WTC11 (cell line): ENCODE data around the gene PHC2. TPM values are rescaled to one million over a fixed set of nuclear protein-coding genes. Genes with fewer than 3 reads are reported as not detected.
A peak's percentile ranks its signal among the peaks of the same experiment; 100 is the strongest.

Source experiments
- ATAC-seq: fragments of 200-7000 bp; cut with Tn5 transposase; 2 replicates; pipeline ENCODE4 v1.10.0; 2021; ENCODE audit warnings: mild to moderate bottlenecking, moderate library complexity
- CTCF ChIA-PET: fragments of 300-600 bp; sonication (Branson Sonifier 250); formaldehyde crosslinking; loops from one replicate; lab custom pipeline; 2021; ENCODE audit warnings: antibody characterized with exemption; lab: Charles Lee
- POLR2A ChIA-PET: fragments of 350-600 bp; sonication (Branson Sonifier 250); formaldehyde crosslinking; loops from one replicate; lab custom pipeline; 2021; ENCODE audit warnings: antibody characterized with exemption; lab: Charles Lee
- DNase-seq: peaks from one replicate; pipeline ENCODE4 v3.0.0; 2021; ENCODE audit warnings: low spot score
- H3K27ac Mint-ChIP-seq: 2 replicates; pipeline ENCODE4 v1.8.0; 2021; ENCODE audit warnings: mixed read lengths
- H3K27me3 Mint-ChIP-seq: 2 replicates; pipeline ENCODE4 v1.8.0; 2021; ENCODE audit warnings: low read depth, mild to moderate bottlenecking, moderate library complexity, mixed read lengths
- H3K36me3 Mint-ChIP-seq: 2 replicates; pipeline ENCODE4 v1.8.0; 2021; ENCODE audit warnings: mixed read lengths
- H3K4me1 Mint-ChIP-seq: 2 replicates; pipeline ENCODE4 v1.8.0; 2022; ENCODE audit warnings: mixed read lengths
- H3K4me3 Mint-ChIP-seq: 2 replicates; pipeline ENCODE4 v1.8.0; 2021; ENCODE audit warnings: mild to moderate bottlenecking, moderate library complexity, mixed read lengths
- H3K9me3 Mint-ChIP-seq: 2 replicates; pipeline ENCODE4 v1.8.0; 2021; ENCODE audit warnings: mixed read lengths
- JUN ChIP-seq: sonication (generic); formaldehyde crosslinking; IDR thresholded peaks from 2 replicates; pipeline ENCODE4 v1.8.0; 2023; ENCODE audit warnings: mild to moderate bottlenecking, missing genetic modification reagents
- SOX15 ChIP-seq: fragments of 250-450 bp; sonication (Bioruptor Pico); IDR thresholded peaks from 2 replicates; pipeline ENCODE4 v1.9.0; 2021; ENCODE audit warnings: mild to moderate bottlenecking
- ZNF121 ChIP-seq: sonication (generic); formaldehyde crosslinking; IDR thresholded peaks from 2 replicates; pipeline ENCODE4 v1.8.0; 2023; ENCODE audit warnings: missing genetic modification reagents
- ZNF219 ChIP-seq: sonication (generic); formaldehyde crosslinking; IDR thresholded peaks from 2 replicates; pipeline ENCODE4 v1.8.0; 2023; ENCODE audit warnings: missing genetic modification reagents, mild to moderate bottlenecking, borderline replicate concordance
- ZNF671 ChIP-seq: fragments of 250-450 bp; sonication (Bioruptor Pico); IDR thresholded peaks from 2 replicates; pipeline ENCODE4 v1.8.0; 2021; ENCODE audit warnings: mild to moderate bottlenecking
- total RNA-seq: library from RNA; stranded (reverse); gene quantifications from 3 replicates; pipeline ENCODE4 v1.2.3, GENCODE V29; 2021
- TF ChIP-seq, protein P1 (sequence below): sonication (generic); formaldehyde crosslinking; IDR thresholded peaks from 2 replicates; pipeline ENCODE4 v1.8.1; 2023; ENCODE audit warnings: mild to moderate bottlenecking, missing genetic modification reagents, borderline replicate concordance
- TF ChIP-seq, protein P2 (sequence below): sonication (generic); formaldehyde crosslinking; IDR thresholded peaks from 2 replicates; pipeline ENCODE4 v1.8.0; 2023; ENCODE audit warnings: missing genetic modification reagents
- TF ChIP-seq, protein P3 (sequence below): sonication (generic); formaldehyde crosslinking; IDR thresholded peaks from 2 replicates; pipeline ENCODE4 v1.8.0; 2023; ENCODE audit warnings: mild to moderate bottlenecking, missing genetic modification reagents

PHC2 gene
- total RNA-seq, 1 experiment from 2014 or later: 7.0 TPM

DNA sequence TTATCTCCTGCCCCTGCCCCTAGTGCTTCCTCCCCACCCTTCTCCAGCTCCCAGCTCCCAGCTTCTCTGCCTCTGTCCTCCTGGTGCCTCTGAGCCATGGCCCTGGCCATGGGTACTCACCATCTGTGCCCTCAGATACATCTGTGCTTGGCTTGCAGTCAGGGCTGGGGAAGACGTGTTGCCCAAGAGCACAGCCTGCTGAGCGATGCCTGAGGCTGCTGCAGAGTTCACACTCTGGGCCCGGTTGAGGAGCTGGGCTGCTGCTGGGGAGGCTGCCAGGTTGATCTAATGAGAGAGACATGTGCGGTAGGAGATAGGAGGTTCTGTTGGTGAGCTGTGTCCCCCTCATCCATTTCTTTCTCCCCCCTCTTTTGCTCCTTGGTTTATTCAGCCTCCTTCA, 60.6 kb downstream of the PHC2 start (continued):
- TF ChIP-seq, protein P1, sequence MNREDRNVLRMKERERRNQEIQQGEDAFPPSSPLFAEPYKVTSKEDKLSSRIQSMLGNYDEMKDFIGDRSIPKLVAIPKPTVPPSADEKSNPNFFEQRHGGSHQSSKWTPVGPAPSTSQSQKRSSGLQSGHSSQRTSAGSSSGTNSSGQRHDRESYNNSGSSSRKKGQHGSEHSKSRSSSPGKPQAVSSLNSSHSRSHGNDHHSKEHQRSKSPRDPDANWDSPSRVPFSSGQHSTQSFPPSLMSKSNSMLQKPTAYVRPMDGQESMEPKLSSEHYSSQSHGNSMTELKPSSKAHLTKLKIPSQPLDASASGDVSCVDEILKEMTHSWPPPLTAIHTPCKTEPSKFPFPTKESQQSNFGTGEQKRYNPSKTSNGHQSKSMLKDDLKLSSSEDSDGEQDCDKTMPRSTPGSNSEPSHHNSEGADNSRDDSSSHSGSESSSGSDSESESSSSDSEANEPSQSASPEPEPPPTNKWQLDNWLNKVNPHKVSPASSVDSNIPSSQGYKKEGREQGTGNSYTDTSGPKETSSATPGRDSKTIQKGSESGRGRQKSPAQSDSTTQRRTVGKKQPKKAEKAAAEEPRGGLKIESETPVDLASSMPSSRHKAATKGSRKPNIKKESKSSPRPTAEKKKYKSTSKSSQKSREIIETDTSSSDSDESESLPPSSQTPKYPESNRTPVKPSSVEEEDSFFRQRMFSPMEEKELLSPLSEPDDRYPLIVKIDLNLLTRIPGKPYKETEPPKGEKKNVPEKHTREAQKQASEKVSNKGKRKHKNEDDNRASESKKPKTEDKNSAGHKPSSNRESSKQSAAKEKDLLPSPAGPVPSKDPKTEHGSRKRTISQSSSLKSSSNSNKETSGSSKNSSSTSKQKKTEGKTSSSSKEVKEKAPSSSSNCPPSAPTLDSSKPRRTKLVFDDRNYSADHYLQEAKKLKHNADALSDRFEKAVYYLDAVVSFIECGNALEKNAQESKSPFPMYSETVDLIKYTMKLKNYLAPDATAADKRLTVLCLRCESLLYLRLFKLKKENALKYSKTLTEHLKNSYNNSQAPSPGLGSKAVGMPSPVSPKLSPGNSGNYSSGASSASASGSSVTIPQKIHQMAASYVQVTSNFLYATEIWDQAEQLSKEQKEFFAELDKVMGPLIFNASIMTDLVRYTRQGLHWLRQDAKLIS (CRISPR knock-in tag): no peak
- no peak for TF ChIP-seq ZNF121 (CRISPR knock-in tag)

DNA sequence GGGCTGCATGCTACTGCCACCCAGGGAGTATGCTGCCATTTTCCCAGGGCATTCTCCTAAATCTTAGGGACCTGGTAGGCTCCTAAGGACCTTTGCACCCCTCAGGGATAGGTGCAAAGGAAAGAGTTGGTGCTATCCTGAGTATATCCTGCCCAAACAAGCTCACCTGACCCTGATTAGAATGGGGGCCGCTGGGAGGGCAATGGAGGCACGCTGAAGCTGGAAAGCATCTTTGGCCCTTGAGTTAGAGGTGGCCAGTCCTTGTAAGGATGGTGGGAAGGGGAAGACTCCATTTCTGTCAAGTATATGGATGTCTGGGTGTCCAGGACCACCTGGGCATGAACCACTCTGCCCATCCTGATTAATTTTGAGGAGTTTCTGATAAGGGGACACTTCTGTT, 61.1 kb downstream of the PHC2 start:
- H3K9me3 Mint-ChIP-seq: no peaks in the 10 kb centered on the region
- no peaks in the 10 kb centered on the region for H3K36me3 Mint-ChIP-seq
- H3K27ac Mint-ChIP-seq: no peak overlapping the region
- peaks cover 19% of the 10 kb centered on the region for H3K4me1 Mint-ChIP-seq
- ATAC-seq (no peak), DNase-seq (no peak)
- H3K27me3 Mint-ChIP-seq: peaks cover 20% of the 10 kb centered on the region
- ChIA-PET CTCF (interaction anchor here (1.0 to 10.3 kb wide), 3 partner anchors 71 to 102 kb away, joined by 3 to 161 read pairs (median 15); no protein-coding TSS in a partner anchor), POLR2A (interaction anchor here (0.7 kb wide), 1 partner anchor 1490 kb away, joined by 3 read pairs; the partner anchor contains the start of gene SMIM12)
- H3K4me3 Mint-ChIP-seq: no peak overlapping the region
- TF ChIP-seq JUN: no peak

DNA sequence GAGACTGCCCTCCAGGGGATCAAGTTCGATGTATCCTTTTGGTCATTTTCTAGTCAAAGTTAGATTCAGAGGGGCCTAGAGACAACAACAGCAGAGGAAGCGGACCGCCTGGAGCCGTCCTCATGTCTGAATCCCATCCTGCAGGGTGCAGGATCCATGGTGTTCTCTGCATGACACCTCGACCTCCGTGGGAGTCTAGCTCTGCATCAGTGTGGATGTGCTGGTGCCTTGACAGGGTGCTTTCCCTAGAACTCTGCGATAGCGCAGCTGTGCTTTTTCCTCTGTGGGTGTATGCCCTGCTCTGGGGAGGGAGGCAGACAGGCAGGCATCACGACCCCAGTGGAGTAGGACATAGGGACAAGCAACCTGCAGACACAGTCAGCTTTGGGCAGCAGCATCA, 61.8 kb downstream of the PHC2 start:
- TF ChIP-seq SOX15 (CRISPR knock-in tag) (no peak), ZNF671 (no peak)
- TF ChIP-seq, protein P2, sequence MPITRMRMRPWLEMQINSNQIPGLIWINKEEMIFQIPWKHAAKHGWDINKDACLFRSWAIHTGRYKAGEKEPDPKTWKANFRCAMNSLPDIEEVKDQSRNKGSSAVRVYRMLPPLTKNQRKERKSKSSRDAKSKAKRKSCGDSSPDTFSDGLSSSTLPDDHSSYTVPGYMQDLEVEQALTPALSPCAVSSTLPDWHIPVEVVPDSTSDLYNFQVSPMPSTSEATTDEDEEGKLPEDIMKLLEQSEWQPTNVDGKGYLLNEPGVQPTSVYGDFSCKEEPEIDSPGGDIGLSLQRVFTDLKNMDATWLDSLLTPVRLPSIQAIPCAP (CRISPR knock-in tag): no peak
- TF ChIP-seq, protein P3, sequence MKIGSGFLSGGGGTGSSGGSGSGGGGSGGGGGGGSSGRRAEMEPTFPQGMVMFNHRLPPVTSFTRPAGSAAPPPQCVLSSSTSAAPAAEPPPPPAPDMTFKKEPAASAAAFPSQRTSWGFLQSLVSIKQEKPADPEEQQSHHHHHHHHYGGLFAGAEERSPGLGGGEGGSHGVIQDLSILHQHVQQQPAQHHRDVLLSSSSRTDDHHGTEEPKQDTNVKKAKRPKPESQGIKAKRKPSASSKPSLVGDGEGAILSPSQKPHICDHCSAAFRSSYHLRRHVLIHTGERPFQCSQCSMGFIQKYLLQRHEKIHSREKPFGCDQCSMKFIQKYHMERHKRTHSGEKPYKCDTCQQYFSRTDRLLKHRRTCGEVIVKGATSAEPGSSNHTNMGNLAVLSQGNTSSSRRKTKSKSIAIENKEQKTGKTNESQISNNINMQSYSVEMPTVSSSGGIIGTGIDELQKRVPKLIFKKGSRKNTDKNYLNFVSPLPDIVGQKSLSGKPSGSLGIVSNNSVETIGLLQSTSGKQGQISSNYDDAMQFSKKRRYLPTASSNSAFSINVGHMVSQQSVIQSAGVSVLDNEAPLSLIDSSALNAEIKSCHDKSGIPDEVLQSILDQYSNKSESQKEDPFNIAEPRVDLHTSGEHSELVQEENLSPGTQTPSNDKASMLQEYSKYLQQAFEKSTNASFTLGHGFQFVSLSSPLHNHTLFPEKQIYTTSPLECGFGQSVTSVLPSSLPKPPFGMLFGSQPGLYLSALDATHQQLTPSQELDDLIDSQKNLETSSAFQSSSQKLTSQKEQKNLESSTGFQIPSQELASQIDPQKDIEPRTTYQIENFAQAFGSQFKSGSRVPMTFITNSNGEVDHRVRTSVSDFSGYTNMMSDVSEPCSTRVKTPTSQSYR: no peak
- Mint-ChIP-seq H3K36me3 (no peaks in the 10 kb centered on the region), H3K27me3 (peaks cover 20% of the 10 kb centered on the region), H3K4me3 (no peak overlapping the region), H3K27ac (peak overlapping the region; percentile 60; the same call in 1 of the 2 replicates), H3K9me3 (no peaks in the 10 kb centered on the region), H3K4me1 (peaks cover 26% of the 10 kb centered on the region)
- CTCF ChIA-PET: interaction anchor here (1.0 to 10.3 kb wide), 12 partner anchors 16 to 244 kb away, joined by 3 to 161 read pairs (median 8); no protein-coding TSS in a partner anchor
- POLR2A ChIA-PET: interaction anchor here (0.5 to 1.9 kb wide), 2 partner anchors 61 to 74 kb away, joined by 5 to 8 read pairs; no protein-coding TSS in a partner anchor
- DNase-seq (no peak), ATAC-seq (no peak)

DNA sequence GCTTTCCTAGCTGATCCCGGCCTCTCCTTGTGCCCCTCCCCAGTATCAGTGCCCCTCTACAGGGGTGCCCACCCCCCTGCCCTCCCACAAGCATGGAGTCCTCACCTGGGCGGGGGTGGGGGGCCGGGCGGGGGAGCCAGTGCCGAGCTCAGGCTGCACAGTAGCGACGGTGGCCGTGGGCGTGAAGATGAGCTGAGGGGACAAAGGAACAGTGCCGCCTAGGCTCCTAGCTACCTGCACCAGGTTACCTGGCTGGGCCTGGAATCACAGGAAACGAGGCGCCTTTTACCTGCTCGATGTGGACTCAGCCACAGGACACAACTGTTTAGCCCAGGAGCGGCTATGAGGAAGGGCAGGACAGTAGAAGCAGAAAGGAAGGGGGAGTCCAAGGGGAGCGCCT, 62.5 kb downstream of the PHC2 start:
- Mint-ChIP-seq H3K4me1 (peaks cover 30% of the 10 kb centered on the region), H3K4me3 (no peak overlapping the region), H3K9me3 (no peaks in the 10 kb centered on the region), H3K36me3 (no peaks in the 10 kb centered on the region), H3K27ac (no peak overlapping the region), H3K27me3 (peaks cover 20% of the 10 kb centered on the region)
- CTCF ChIA-PET: interaction anchor here (0.6 to 10.3 kb wide), 17 partner anchors 10 to 465 kb away, joined by 3 to 161 read pairs (median 5); no protein-coding TSS in a partner anchor
- DNase-seq: no peak
- TF ChIP-seq ZNF219 (CRISPR knock-in tag): no peak
- no peak for ATAC-seq
- POLR2A ChIA-PET: interaction anchor here (0.5 to 1.9 kb wide), 3 partner anchors 61 to 869 kb away, joined by 5 to 13 read pairs (median 8); no protein-coding TSS in a partner anchor
